ENCODE data around the gene FOSB.
"Not testable (repeated sequence)": the region's sequence is repeated elsewhere in the genome, so short reads cannot be mapped to it uniquely, and the experiment has no call there.

Gene FOSB

DNA sequence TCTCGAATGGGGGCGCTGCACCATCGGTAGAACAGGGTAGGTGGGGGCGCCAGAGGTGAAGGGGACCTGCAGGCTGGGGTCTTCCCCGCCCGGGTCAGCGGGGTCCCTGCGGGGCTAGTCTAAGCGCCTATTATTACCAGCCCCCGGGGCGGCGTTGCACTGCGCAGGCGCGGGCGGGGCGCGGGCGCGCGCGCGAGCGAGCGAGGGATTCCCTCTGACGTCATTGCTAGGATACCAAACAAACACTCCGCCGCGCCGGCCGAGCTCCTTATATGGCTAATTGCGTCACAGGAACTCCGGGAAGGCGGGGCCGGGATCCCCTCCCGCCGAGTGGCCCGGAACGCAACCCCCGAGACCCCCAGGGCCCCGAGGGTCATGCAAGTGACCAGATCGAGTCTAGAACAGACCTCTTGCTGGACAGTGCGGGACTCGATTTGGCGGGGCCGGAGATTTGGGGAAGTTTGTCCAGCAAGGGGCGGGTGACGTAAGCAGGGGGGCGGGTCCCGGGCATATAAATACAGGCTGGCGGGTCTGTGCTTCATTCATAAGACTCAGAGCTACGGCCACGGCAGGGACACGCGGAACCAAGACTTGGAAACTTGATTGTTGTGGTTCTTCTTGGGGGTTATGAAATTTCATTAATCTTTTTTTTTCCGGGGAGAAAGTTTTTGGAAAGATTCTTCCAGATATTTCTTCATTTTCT is at the start of gene FOSB:
FOSB (plus strand) TSS at position 541 of the 703 bp plus-strand sequence. CDS start 591 bp downstream, outside the sequence.
- H3K4me3 ChIP-seq: peak within 1 kb of the TSS; percentile 41 to 80 (median 62)
- peak within 1 kb of the TSS; percentile 27 to 100 (median 90) for H3K27ac ChIP-seq

DNA sequence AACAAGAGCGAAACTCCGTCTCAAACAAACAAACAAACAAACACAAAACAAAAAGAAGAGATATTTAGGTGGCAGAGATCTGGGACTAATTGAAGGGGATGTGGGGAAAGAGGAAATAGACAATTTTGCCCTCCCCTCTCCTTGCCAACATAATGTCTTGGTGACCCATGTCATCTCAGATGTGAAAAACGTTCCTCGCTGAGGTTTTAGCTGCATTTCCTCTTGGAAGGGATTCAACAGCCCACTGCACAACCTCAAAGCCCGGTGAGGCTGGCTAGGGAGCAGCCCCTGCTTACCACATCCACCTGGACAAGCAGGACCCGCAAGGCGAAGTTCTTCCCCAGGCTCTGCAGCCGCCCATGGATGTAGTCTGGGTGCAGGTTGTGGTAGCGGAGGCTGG is 49.0 kb upstream of the FOSB start:
- Histone ChIP-seq H3K27ac (peak overlapping the region in 6 of 21 experiments; percentile 24 to 77 (median 58)), H3K4me3 (no peak overlapping the region)

- Histone ChIP-seq H3K4me3 (no peak overlapping the region), H3K27ac (peak overlapping the region in 10 of 21 experiments; percentile 5 to 77 (median 54))
Measured at GRCh38 chr19:45419396-45419795, 48.4 kb upstream of the FOSB start.

DNA sequence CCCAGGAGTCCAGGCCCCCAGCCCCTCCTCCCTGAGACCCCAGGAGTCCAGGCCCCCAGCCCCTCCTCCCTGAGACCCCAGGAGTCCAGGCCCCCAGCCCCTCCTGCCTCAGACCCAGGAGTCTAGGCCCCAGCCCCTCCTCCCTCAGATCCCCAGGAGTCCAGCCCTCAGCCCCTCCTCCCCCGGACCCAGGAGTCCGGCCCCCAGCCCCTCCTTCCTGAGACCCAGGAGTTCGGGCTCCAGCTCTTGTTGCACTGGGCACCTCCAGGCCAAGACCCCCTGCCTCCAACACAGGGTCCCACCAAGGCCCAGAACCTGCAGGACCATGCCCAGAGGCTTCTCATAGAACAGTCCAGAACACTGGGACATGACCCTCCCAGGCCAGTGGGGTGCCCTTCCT is 47.9 kb upstream of the FOSB start:
- Histone ChIP-seq H3K4me3 (no peak overlapping the region), H3K27ac (peak overlapping the region in 10 of 21 experiments; percentile 5 to 77 (median 54))

- H3K4me3 ChIP-seq: no peak overlapping the region
- peak overlapping the region in 6 of 21 experiments; percentile 5 to 77 (median 54) for H3K27ac ChIP-seq
Measured at GRCh38 chr19:45420356-45420755, 47.4 kb upstream of the FOSB start.

DNA sequence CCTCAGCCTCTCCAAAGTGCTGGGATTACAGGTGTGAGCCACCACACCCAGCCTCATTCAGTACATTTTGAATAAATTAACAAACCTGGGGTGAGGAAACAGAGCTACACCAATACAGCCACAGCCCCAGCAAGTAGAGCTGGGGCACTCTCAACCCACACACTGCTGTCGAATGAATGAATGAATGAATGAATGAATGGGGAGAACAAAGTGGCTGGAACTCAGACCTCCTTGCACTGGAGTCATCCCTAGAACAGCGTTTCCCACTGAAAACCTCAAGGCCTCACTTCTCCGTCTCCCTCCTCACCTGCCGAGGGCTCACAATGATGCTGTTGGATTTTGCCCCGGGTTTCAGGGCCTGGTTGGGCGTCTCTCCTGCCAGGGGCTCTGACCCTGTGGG is 46.9 kb upstream of the FOSB start:
- H3K27ac ChIP-seq: no peak overlapping the region
- no peak overlapping the region for H3K4me3 ChIP-seq

- peak overlapping the region in 2 of 21 experiments; percentile 3 to 49 for H3K27ac ChIP-seq
Measured at GRCh38 chr19:45421947-45422498, 45.8 kb upstream of the FOSB start.

DNA sequence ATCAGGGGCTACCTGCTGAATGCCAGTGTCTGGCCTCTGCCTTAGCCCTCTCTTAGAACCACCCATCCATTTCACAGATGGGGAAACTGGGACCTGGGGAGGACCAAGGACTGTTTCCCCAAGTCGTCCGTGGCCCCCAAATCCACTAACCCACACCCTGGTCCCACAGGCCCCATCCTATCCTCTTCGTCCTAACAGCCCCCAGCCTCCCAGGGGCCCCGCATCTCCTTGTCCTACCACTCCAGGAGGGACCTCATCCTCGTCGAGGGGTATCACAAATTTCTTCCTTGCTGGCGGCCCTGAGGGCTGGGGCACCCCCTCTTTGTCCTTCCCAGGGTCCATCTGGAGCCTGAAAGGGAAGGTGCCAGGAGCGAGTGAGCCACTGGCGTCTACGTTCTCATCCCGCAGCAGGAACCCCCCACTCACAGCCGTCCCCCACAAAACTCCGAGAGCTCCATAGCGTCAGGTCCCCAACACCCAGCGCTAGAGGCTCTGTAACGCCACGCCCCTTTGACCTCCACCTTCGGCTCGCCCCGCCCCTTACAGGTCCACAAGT is 44.7 kb upstream of the FOSB start:
- Histone ChIP-seq H3K27ac (peak overlapping the region in 20 of 21 experiments; percentile 78 to 96 (median 90)), H3K4me3 (peak overlapping the region; percentile 46 to 73 (median 57))

More at GRCh38 chr19:45421947-45422498, 45.8 kb upstream of the FOSB start:
- H3K4me3 ChIP-seq: no peak overlapping the region

DNA sequence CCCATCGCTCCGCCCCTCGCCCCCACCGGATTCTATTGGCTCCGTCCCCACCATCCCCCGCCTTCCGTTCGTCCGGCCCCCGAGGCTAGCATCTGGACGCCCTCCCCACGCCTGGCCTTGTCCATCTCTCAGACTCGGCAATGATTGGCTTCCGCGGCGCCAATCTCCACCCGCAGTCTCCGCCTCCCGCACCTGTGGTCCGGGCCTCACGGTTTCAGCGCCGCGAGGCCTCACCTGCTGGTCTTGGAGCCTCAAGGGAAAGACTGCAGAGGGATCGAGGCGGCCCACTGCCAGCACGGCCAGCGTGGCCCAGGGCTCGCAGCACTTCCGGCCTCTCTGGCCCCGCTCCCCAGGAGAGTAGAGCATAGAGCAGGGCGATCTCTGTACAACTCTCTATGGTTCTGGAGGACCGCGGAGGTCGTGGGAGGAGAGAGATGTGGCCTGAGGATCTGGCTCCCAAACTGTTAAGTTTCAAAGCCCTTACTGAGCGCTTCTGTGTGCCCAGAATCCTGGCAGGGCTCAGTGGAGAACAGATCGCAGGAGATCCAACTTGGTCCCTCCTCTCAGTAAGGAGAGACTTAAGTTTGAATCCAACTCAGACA is 44.1 kb upstream of the FOSB start, which contains the start of gene ERCC1:
ERCC1 (minus strand) TSS at position 329 of the 602 bp plus-strand sequence. CDS start 543 bp downstream, outside the sequence.
- peak within 1 kb of the TSS; percentile 46 to 73 (median 57) for H3K4me3 ChIP-seq

GRCh38 chr19:45424191-45425058 is 43.4 kb upstream of the FOSB start:
- Histone ChIP-seq H3K27ac (peak overlapping the region; percentile 65 to 96 (median 90)), H3K4me3 (peak overlapping the region; percentile 46 to 73 (median 57))

More for the DNA sequence above, 44.1 kb upstream of the FOSB start, which contains the start of gene ERCC1:
- H3K27ac ChIP-seq: peak within 1 kb of the TSS; percentile 65 to 96 (median 90)

DNA sequence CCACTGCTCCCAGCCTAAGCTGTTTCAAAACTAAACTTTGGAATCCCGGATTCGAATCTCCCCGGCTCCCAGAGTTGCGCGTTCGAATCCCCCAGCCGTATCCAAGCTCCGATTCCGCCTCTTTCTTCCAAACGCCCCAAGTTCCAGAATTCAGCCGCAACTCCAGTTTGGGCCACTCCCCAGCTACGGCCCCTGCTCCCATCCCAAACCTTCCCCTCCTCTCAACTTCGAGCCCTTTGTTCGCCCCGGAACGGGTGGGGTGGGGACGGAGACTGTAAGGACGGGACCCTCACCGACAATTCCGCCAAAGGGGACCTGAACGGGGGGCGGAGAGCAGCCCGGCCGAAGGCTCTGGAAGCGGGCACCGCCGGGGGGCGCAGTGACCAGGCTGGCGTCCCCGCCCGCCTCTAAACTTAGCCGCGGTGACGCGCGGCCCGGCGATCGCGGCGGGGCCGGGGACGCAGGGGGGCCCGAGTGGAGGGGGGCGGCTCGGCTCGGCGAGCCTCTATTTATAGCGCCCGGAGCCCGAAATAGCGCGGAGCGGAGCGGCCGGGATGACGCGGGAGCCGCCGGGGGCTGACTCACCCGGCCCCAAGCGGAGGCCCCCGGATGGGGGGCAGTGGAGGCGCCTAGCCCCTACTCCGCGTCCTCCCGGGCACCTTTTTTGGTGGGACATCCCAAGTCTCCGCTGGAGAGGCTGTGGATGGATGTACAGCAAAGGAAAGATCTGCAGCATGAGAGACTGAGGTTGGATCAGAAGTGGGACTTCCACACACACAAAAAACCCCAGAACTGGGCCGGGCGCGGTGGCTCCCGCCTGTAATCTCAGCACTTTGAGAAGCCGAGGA is 39.2 kb upstream of the FOSB start:
- Histone ChIP-seq H3K27ac (peak overlapping the region in 19 of 21 experiments; percentile 15 to 84 (median 60)), H3K4me3 (peak overlapping the region; percentile 23 to 48 (median 34))

DNA sequence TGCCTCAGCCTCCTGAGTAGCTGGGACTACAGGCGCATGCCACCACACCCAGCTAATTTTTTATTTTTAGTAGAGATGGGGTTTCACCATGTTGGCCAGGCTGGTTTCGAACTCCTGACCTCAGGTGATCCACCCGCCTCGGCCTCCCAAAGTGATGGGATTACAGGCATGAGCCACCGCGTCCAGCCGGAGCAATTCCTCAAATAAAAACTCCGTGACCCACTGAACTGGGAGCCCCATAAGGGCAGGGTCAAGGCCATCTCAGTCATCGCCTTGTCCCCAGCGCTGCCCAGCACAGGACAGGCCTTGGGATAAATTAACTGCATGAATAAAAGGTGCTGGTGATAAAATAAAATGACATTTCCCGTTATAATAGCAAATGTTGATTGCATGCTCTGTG is 37.9 kb upstream of the FOSB start:
- not testable (repeated sequence) for H3K27ac ChIP-seq, H3K4me3 ChIP-seq

DNA sequence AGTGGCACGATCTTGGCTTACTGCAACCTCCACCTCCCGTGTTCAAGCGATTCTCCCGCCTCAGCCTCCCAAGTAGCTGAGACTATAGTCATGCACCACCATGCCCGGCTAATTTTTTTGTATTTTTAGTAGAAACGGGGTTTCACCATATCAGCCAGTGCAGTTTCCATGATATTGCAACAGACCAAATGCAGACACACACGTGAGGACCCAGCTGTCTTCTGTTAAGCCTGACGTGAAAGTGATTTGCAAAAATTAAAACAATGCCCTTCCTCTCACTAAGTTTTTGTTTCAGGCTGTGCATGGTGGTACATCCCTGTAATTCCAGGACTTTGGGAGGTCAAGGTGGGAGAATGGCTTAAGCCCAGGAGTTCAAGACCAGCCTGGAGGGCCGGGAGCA is 36.8 kb upstream of the FOSB start:
- not testable (repeated sequence) for H3K4me3 ChIP-seq, H3K27ac ChIP-seq

DNA sequence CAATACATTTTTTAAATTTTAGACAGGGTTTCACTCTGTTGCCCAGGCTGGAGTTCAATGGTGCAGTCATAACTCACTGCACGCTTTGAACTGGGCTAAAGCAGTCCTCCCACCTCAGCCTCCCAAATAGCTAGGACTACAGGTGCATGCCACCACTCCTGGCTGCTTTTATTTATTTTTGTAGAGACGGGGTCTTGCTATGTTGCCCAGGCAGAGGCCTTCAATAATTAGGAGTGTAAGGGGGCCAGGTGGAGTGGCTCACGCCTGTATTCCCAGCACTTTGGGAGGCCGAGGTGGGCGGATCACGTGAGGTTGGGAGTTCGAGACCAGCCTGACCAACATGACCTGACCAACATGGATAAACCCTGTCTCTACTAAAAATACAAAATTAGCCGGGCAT is 35.3 kb upstream of the FOSB start:
- H3K4me3 ChIP-seq, H3K27ac ChIP-seq: not testable (repeated sequence)

DNA sequence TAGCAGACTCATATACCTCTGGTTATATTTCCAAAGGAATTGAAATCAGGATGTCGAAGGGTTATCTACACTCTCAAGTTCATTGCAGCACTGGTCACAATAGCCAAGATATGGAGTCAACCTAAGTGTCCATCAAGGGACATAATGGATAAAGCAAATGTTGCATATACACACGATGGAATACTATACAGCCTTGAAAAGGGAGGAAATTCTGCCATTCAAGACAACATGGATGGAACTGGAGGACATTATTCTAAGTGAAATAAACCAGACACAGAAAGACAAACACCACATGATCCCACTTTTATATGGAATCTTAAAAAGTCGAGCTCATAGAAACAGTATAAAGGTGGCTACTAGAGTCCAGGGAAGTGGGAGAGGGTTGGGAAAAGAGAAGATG is 30.5 kb upstream of the FOSB start:
- Histone ChIP-seq H3K27ac (no peak overlapping the region), H3K4me3 (no peak overlapping the region)

DNA sequence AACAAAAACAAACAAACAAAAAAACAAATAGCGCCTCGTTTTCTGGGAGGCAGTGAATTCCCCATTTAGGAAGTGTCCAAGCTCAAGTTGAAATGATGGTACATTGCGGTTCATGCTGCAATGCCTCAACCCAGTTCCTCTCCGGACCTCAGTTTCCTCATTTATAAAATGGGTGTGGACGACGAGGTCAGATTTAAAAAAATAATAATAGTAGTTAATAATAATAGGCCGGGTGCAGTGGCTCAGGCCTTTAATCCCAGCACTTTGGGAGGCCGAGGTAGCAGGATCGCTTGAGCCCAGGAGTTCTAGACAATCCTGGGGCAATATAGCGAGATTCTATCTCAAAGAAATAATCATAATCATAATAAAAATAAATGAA is 28.6 kb upstream of the FOSB start:
- H3K27ac ChIP-seq: peak overlapping the region in 19 of 21 experiments; percentile 57 to 94 (median 89)
- H3K4me3 ChIP-seq: peak overlapping the region; percentile 39 to 87 (median 64)

DNA sequence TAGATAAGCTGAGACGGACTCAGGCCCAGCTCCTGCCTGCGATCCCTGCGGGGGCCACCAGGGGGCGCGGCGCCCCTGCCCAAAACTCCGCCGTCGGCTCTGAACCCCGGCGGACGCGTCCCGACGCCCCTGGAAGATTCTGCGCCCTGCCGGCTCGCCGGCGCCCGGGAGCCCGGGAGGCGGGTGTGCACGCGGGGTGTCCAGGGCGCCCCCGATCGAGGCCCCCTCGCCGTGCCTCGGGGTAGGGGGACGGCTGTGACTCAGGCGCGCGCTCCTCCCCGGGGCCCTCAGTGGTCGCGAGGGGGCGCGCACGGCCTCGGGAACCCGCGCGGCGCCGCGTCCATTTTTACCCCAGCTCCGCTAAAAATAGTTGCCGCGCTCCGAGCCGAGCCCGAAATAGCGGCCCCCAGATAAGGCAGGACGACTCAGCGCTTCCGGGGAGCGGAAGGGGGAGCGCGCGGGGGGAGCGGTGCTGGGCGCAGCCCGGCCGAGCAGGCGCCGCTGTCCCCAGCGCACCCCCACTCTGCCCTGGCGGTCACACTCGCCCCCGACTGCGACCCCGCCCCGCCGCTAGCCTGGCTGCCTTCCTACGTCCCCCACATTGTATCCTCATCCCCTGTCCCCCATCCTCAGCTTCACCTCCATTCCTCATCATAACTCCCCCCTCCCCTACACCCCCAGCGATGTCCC is 28.1 kb upstream of the FOSB start:
- Histone ChIP-seq H3K27ac (peak overlapping the region in 20 of 21 experiments; percentile 57 to 94 (median 89)), H3K4me3 (peak overlapping the region; percentile 39 to 87 (median 64))

GRCh38 chr19:45440259-45440638 is 27.5 kb upstream of the FOSB start:
- Histone ChIP-seq H3K27ac (peak overlapping the region in 19 of 21 experiments; percentile 57 to 94 (median 89)), H3K4me3 (peak overlapping the region; percentile 39 to 87 (median 64))

All from skin epidermis (tissue), 12 donors.